ENCODE data around the gene SEZ6L. TPM values are rescaled to one million over a fixed set of nuclear protein-coding genes. Genes with fewer than 3 reads are reported as not detected.

SEZ6L gene
- total RNA-seq, 1 experiment from 2014 or later: not detected

- no peaks in the 10 kb centered on the region for H3K79me2 ChIP-seq (ENCODE audit: low read length)
- intact Hi-C loops (cut with micrococcal nuclease): no loop called here
- DNase-seq (no peak), ATAC-seq (no peak)
- no peaks in the 10 kb centered on the region for H3F3A ChIP-seq (ENCODE audit: low read length, unreplicated experiment)
- no peak for TF ChIP-seq EZH2 (IDR thresholded peaks at IDR 0.05; ENCODE audit: low read length, unreplicated experiment)
- no peak for TF ChIP-seq EZH2phosphoT487 (IDR thresholded peaks at IDR 0.05; ENCODE audit: borderline replicate concordance, low read length)
- no peak for TF ChIP-seq CTCF (conservative IDR thresholded peaks at IDR 0.05; ENCODE audit: low read depth, low read length)
- H3K27me3 ChIP-seq (ENCODE audit: low read length): no peaks in the 10 kb centered on the region
- no peak overlapping the region for H3K9ac ChIP-seq (ENCODE audit: low read length)
- CTCF ChIA-PET: no interaction called here
- no peaks in the 10 kb centered on the region for H4K20me1 ChIP-seq (ENCODE audit: low read length)
- no peaks in the 10 kb centered on the region for H3K9me3 ChIP-seq (ENCODE audit: low read length)
- no peak overlapping the region for H3K27ac ChIP-seq (ENCODE audit: low read length)
- no peaks in the 10 kb centered on the region for H3K4me1 ChIP-seq (ENCODE audit: insufficient read depth, low read length)
- BruUV-seq (replicated peaks): no TSS peak
- POLR2A ChIA-PET (ENCODE audit: unreplicated experiment): no interaction called here
- H3K36me3 ChIP-seq (ENCODE audit: low read depth, low read length): no peaks in the 10 kb centered on the region
- no peak overlapping the region for H2AFZ ChIP-seq (ENCODE audit: low read length)
- no peak overlapping the region for H3K4me3 ChIP-seq (ENCODE audit: low read length)
- no peaks in the 10 kb centered on the region for H3K9me2 ChIP-seq (replicated peaks; ENCODE audit: low read length)
- no peak overlapping the region for H3K4me2 ChIP-seq (ENCODE audit: low read length)
These were observed 30.0 kb upstream of the SEZ6L start for GRCh38 chr22:26139310-26139709.

GRCh38 chr22:26141831-26142230 lies 27.4 kb upstream of the SEZ6L start:
- POLR2A ChIA-PET (ENCODE audit: unreplicated experiment): no interaction called here
- intact Hi-C loops (cut with micrococcal nuclease): no loop called here

More at GRCh38 chr22:26141831-26142230, 27.4 kb upstream of the SEZ6L start:
- H3K4me1 ChIP-seq (ENCODE audit: insufficient read depth, low read length): no peaks in the 10 kb centered on the region
- BruUV-seq (replicated peaks): no TSS peak
- no peak for DNase-seq
- no peaks in the 10 kb centered on the region for H4K20me1 ChIP-seq (ENCODE audit: low read length)
- H3K9me2 ChIP-seq (replicated peaks; ENCODE audit: low read length): no peaks in the 10 kb centered on the region
- H3K27ac ChIP-seq (ENCODE audit: low read length): no peak overlapping the region
- H3K79me2 ChIP-seq (ENCODE audit: low read length): no peaks in the 10 kb centered on the region
- H3K9me3 ChIP-seq (ENCODE audit: low read length): no peaks in the 10 kb centered on the region
- no peak overlapping the region for H2AFZ ChIP-seq (ENCODE audit: low read length)
- H3K4me2 ChIP-seq (ENCODE audit: low read length): no peak overlapping the region
- H3F3A ChIP-seq (ENCODE audit: low read length, unreplicated experiment): no peaks in the 10 kb centered on the region
- no peak overlapping the region for H3K4me3 ChIP-seq (ENCODE audit: low read length)
- TF ChIP-seq CTCF (conservative IDR thresholded peaks at IDR 0.05; ENCODE audit: low read depth, low read length): no peak
- no peak for TF ChIP-seq EZH2phosphoT487 (IDR thresholded peaks at IDR 0.05; ENCODE audit: borderline replicate concordance, low read length)
- no peak for TF ChIP-seq EZH2 (IDR thresholded peaks at IDR 0.05; ENCODE audit: low read length, unreplicated experiment)
- no peaks in the 10 kb centered on the region for H3K36me3 ChIP-seq (ENCODE audit: low read depth, low read length)
- CTCF ChIA-PET: no interaction called here
- no peak overlapping the region for H3K9ac ChIP-seq (ENCODE audit: low read length)
- no peak for ATAC-seq
- H3K27me3 ChIP-seq (ENCODE audit: low read length): no peaks in the 10 kb centered on the region
